Ovary (tissue), 3 donors: ENCODE measurements around the gene APBA2.

Experiments used
- POLR2A ChIP-seq: fragments of 450-650 bp; IDR thresholded peaks from one replicate; pipeline ENCODE4 v1.6.1; 2017; ENCODE audit warnings: antibody characterized with exemption, mild to moderate bottlenecking, moderate library complexity
- TF ChIP-seq, protein P1 (sequence below), 3 donors: fragments of 450-650 bp in 2 of 3; fragments of 200-600 bp in 1 of 3; IDR thresholded peaks; one replicate each; pipeline versions ENCODE4 v1.5.1 to v1.8.0; 2016 to 2022; ENCODE audit warnings: antibody characterized with exemption in 3 of 3, mild to moderate bottlenecking in 1 of 3
- donor health status: DM: no; HTN: no; CAD: no.

DNA sequence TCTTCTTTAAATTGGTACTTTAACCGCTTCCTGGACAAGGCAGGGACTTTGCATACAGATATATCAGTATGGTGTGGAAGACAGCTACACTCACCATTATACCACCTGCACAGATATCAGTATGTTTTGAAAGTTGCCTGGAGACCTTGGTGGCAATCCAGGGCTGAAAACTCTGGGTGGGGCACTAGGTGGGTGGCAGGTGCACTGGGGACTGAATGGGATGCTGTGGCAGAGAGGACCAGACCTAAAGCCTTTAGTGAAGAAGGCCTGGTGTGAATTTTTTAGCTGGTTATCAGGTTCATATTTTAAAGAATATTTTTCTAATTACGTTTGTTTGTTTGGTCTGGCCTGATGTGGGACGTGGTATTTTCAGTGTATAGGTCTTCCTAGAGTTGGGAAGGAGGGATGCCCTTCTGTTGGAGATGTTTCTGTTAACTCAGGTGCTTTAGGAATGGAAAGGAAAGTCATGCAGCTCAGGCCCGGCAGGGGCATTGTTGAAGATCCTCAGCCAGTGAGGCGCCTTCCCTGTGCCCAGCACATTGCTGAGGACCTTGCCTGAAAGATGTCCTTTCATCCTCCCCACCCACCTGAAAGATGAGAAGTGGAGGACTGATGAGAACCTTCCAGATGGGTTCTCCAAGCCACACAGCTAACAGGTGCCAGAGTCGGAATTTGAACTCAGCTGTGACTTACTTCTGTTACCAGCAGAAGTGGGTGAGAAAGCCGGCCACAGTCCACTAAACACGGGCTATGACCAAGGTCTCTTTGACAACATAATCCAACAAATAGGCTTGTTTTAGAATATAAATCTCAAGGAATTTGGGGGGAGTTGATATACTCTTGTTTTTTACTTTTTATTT lies 77.3 kb downstream of the APBA2 start:
- TF ChIP-seq, protein P1, sequence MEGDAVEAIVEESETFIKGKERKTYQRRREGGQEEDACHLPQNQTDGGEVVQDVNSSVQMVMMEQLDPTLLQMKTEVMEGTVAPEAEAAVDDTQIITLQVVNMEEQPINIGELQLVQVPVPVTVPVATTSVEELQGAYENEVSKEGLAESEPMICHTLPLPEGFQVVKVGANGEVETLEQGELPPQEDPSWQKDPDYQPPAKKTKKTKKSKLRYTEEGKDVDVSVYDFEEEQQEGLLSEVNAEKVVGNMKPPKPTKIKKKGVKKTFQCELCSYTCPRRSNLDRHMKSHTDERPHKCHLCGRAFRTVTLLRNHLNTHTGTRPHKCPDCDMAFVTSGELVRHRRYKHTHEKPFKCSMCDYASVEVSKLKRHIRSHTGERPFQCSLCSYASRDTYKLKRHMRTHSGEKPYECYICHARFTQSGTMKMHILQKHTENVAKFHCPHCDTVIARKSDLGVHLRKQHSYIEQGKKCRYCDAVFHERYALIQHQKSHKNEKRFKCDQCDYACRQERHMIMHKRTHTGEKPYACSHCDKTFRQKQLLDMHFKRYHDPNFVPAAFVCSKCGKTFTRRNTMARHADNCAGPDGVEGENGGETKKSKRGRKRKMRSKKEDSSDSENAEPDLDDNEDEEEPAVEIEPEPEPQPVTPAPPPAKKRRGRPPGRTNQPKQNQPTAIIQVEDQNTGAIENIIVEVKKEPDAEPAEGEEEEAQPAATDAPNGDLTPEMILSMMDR (IDR thresholded peaks at IDR 0.05) = no peak
- no peak for TF ChIP-seq POLR2A
